Lung (tissue), 12 donors: ENCODE data around the gene ROCK2. TPM values are rescaled to one million over a fixed set of nuclear protein-coding genes. Genes with fewer than 3 reads are reported as not detected.

Experiments used
- ATAC-seq: fragments of 200-7000 bp; cut with Tn5 transposase; one replicate; pipeline ENCODE4 v1.9.1; 2020; ENCODE audit warnings: moderate number of reproducible peaks; ENCODE audit not compliant: insufficient read depth, low FRiP score
- DNase-seq, 3 donors: peaks; one replicate each; pipeline ENCODE4 v3.0.0-alpha.2; 2013 to 2017
- H3K27ac ChIP-seq, 2 donors: one replicate each; pipeline ENCODE4 v1.5.1; 2013; ENCODE audit warnings: mild to moderate bottlenecking in 2 of 2, moderate library complexity in 2 of 2, control low read depth in 1 of 2, inconsistent platforms in 1 of 2, low read depth in 1 of 2, low read length in 1 of 2
- H3K27me3 ChIP-seq, 3 donors: one replicate each; pipeline ENCODE4 v1.5.1; 2013; ENCODE audit warnings: low read length in 2 of 3; ENCODE audit not compliant: control insufficient read depth in 3 of 3, insufficient read depth in 3 of 3
- H3K36me3 ChIP-seq, 4 donors: one replicate each; pipeline ENCODE4 v1.5.1; 2013; ENCODE audit warnings: low read length in 4 of 4, mild to moderate bottlenecking in 1 of 4, moderate library complexity in 1 of 4; ENCODE audit not compliant: control insufficient read depth in 4 of 4, insufficient read depth in 4 of 4
- H3K4me1 ChIP-seq, 5 donors: one replicate each; pipeline ENCODE4 v1.5.1; 2013; ENCODE audit warnings: low read length in 5 of 5, mild to moderate bottlenecking in 2 of 5, moderate library complexity in 1 of 5; ENCODE audit not compliant: control insufficient read depth in 5 of 5, insufficient read depth in 5 of 5
- H3K4me3 ChIP-seq: one replicate; pipeline ENCODE4 v1.5.1; 2013; ENCODE audit warnings: mild to moderate bottlenecking, control low read depth, moderate library complexity
- H3K9ac ChIP-seq, 2 donors: one replicate each; pipeline ENCODE4 v1.5.1; 2013; ENCODE audit warnings: low read length in 2 of 2, control low read depth in 1 of 2; ENCODE audit not compliant: insufficient read depth in 1 of 2
- H3K9me3 ChIP-seq, 4 donors: one replicate each; pipeline ENCODE4 v1.5.1; 2013; ENCODE audit warnings: low read length in 3 of 4, mild to moderate bottlenecking in 1 of 4, moderate library complexity in 1 of 4; ENCODE audit not compliant: control insufficient read depth in 4 of 4, insufficient read depth in 3 of 4
- WGBS, 2 donors: extraction: QIAGEN DNeasy Blood & Tissue Kit; methylation state at CpG; one replicate each; pipeline ENCODE4 v1.1.7; 2013; 5-methylcytosine and 5-hydroxymethylcytosine counted together
- polyA plus RNA-seq, 2 donors: library from polyadenylated mRNA; stranded (reverse); fragments of 200-250 nt; gene quantifications; one replicate each; pipeline ENCODE4 v1.2.1, GENCODE V29; 2013
- total RNA-seq, 2 donors: library from RNA; depleted of rRNA in 1 of 2; stranded (reverse); fragments of >200 nt in 1 of 2; gene quantifications; one replicate each; pipeline ENCODE4 v1.2.1, GENCODE V29; 2014 to 2021
- TF ChIP-seq, protein P1 (sequence below): IDR thresholded peaks from 2 replicates; pipeline ENCODE4 v1.5.1; 2012; ENCODE audit warnings: mild to moderate bottlenecking; ENCODE audit errors: control extremely low read depth, extremely low read depth
- donor health status: control.
- donor health status: control.
- donor health status: Bipolar disorder and iron deficiency.
- donor health status: healthy.
- donor health status: DM: yes; HTN: yes; CAD: no.

Gene ROCK2
- total and polyA plus RNA-seq, 4 donors: 8.0 to 103 (median 28.7) TPM

DNA sequence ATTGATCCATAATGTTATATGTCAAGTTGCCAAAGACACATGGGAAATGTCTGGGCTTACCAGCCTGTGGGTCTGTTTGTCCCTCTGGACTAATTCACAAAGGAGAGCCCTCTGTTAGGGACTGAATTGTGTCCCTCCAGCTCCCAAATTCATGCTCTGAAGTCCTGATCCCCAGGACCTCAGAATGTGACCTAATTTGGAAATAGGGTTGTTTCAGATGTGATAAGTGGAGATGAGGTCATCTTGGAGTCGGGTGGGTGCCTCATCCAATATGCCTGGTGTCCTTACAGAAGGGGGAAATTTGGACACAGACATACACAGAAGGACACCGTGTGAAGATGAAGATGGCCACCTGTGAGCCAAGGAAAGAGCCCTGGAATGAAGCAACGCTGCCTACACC is 41.4 kb upstream of the ROCK2 start:
- DNase-seq (no peak), ATAC-seq (no peak)
- Histone ChIP-seq H3K9me3 (no peaks in the 10 kb centered on the region), H3K4me3 (no peak overlapping the region), H3K27me3 (no peaks in the 10 kb centered on the region), H3K27ac (peak overlapping the region in 1 of 2 donors; percentile 11), H3K4me1 (peaks cover 0 to 26% (median 16%) of the 10 kb centered on the region in 5 donors), H3K9ac (no peak overlapping the region), H3K36me3 (no peaks in the 10 kb centered on the region)
- WGBS, 2 donors: 78 to 84% methylated on average over 3 of the region's 3 CpGs
- TF ChIP-seq, protein P1, sequence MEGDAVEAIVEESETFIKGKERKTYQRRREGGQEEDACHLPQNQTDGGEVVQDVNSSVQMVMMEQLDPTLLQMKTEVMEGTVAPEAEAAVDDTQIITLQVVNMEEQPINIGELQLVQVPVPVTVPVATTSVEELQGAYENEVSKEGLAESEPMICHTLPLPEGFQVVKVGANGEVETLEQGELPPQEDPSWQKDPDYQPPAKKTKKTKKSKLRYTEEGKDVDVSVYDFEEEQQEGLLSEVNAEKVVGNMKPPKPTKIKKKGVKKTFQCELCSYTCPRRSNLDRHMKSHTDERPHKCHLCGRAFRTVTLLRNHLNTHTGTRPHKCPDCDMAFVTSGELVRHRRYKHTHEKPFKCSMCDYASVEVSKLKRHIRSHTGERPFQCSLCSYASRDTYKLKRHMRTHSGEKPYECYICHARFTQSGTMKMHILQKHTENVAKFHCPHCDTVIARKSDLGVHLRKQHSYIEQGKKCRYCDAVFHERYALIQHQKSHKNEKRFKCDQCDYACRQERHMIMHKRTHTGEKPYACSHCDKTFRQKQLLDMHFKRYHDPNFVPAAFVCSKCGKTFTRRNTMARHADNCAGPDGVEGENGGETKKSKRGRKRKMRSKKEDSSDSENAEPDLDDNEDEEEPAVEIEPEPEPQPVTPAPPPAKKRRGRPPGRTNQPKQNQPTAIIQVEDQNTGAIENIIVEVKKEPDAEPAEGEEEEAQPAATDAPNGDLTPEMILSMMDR: no peak

DNA sequence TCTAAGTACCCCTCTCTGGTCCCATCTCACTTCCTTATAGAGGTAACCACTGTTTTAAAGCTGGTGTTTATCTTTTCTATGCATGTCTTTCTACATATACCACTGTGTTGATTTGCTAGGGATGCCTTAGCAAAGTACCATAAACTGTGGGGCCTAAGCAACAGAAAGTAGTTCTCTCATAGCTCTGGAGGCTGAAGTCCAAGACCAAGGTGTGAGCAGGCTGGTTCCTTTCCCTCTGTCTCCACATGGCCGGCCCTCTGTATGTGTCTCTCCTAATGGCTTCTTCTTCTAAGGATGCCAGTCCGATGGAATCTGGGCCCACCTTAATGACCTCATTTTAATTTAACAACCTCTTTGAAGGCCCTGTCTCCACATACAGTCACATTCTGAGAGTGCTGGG is 40.8 kb upstream of the ROCK2 start:
- H3K4me3 ChIP-seq: no peak overlapping the region
- peaks cover 0 to 21% (median 13%) of the 10 kb centered on the region in 5 donors for H3K4me1 ChIP-seq
- no peaks in the 10 kb centered on the region for H3K27me3 ChIP-seq
- no peak for DNase-seq
- H3K9ac ChIP-seq: no peak overlapping the region
- 90 to 93% methylated on average over 2 of the region's 2 CpGs for WGBS, 2 donors
- no peaks in the 10 kb centered on the region for H3K36me3 ChIP-seq
- TF ChIP-seq, protein P1: no peak
- H3K9me3 ChIP-seq: no peaks in the 10 kb centered on the region
- H3K27ac ChIP-seq: no peak overlapping the region
- ATAC-seq: no peak

DNA sequence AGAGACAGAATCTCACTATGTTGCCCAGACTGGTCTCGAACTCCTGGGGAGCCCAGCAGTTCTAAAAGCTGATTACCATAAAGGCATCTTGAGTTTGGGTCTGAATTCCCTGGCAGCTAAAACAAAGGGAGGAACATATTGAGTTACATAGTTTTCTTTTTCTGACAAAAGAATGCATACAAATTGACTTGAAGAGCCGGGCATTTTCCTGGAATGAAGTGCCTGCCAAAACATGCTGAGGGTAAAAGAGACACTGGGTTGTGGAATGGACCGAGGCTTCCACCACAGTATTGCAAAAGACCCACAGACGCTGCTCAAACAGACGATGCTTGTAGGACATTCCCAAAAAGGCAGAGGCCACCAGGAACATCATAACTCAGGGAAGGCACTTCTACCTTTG is 35.1 kb upstream of the ROCK2 start:
- Histone ChIP-seq H3K27me3 (no peaks in the 10 kb centered on the region), H3K4me3 (no peak overlapping the region), H3K4me1 (peaks cover 0 to 29% (median 15%) of the 10 kb centered on the region in 5 donors), H3K9me3 (no peaks in the 10 kb centered on the region), H3K9ac (no peak overlapping the region), H3K36me3 (no peaks in the 10 kb centered on the region), H3K27ac (peak overlapping the region in 1 of 2 donors; percentile 88)
- TF ChIP-seq, protein P1: no peak
- ATAC-seq (no peak), DNase-seq (no peak)
- 42 to 46% methylated on average over 5 of the region's 5 CpGs for whole genome bisulfite sequencing, 2 donors

DNA sequence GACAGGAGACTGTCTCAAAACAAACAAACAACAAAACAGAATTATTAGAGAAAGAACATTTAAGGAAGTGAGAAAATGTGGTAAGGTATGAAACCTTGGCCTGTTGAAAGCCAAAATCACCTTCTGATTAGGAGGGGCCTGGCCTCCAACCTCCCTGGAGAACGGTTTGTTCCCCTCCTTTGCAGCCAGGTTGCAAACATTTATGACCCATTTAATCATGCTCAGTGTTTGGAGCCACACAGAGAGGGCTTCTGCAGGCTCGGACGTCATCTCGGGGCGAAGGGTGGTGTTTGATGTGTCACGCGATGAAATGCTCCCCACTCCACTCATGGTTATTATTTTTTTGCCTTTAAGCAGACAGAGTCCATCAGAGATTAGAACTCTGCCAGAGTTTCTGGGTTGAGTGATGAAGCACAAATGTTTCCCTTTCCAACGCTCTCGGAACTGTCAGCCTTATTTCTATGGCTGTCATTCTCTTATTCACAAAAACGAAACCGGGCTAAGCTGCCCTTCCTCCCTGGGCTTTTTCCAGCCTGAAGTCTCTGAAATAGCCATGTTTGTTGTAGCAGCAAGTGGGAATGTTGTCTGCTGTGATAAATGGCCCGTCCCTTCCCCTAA is 33.6 kb upstream of the ROCK2 start:
- no peaks in the 10 kb centered on the region for H3K27me3 ChIP-seq
- TF ChIP-seq, protein P1: no peak
- WGBS, 2 donors: 58 to 75% methylated on average over 12 of the region's 12 CpGs
- H3K9me3 ChIP-seq: no peaks in the 10 kb centered on the region
- H3K36me3 ChIP-seq: no peaks in the 10 kb centered on the region
- peak overlapping the region in 1 of 2 donors; percentile 51 for H3K9ac ChIP-seq
- peak overlapping the region in 1 of 2 donors; percentile 88 for H3K27ac ChIP-seq
- DNase-seq (peak in 2 of 3 donors; percentile 65 to 80), ATAC-seq (no peak)
- H3K4me3 ChIP-seq: no peak overlapping the region
- peaks cover 0 to 40% (median 20%) of the 10 kb centered on the region in 5 donors for H3K4me1 ChIP-seq
